NCI-H1048 (cell line): ENCODE results near the gene CCDC192.
"Not testable (repeated sequence)": the region's sequence is repeated elsewhere in the genome, so short reads cannot be mapped to it uniquely, and the experiment has no call there.

ENCODE experiments used
- DNase-seq: peaks from one replicate; lab custom pipeline; 2025; lab: John Stamatoyannopoulos, UW

CCDC192 gene, protein sequence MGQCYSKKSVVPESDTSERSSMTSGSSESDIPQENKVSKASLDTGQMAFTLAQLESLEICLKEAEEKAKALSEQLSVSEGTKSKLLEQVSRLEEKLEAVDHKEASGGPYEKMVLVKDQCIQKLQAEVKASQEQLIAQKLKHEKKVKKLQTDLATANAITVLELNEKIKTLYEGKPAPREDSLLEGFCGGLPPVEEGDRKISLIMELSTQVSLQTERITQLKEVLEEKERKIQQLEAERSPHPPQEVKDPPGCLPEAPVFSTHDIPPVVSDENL

GRCh38 chr5:127702926-127703561, at the start of gene CCDC192:
Gene CCDC192 (plus strand): TSS chr5:127703391. CDS start chr5:127703446, 55 bp downstream.
- no peak for DNase-seq

GRCh38 chr5:127656825-127657224, 46.4 kb upstream of the CCDC192 start:
- no peak for DNase-seq

- DNase-seq: no peak
Measured at GRCh38 chr5:127660047-127660733, 43.0 kb upstream of the CCDC192 start.

GRCh38 chr5:127664093-127664492, 39.1 kb upstream of the CCDC192 start:
- no peak for DNase-seq

- DNase-seq: no peak
Measured at GRCh38 chr5:127665641-127666040, 37.5 kb upstream of the CCDC192 start.

GRCh38 chr5:127666043-127666716, 37.0 kb upstream of the CCDC192 start:
- DNase-seq: no peak

GRCh38 chr5:127667926-127668325, 35.3 kb upstream of the CCDC192 start:
- DNase-seq: no peak

DNA sequence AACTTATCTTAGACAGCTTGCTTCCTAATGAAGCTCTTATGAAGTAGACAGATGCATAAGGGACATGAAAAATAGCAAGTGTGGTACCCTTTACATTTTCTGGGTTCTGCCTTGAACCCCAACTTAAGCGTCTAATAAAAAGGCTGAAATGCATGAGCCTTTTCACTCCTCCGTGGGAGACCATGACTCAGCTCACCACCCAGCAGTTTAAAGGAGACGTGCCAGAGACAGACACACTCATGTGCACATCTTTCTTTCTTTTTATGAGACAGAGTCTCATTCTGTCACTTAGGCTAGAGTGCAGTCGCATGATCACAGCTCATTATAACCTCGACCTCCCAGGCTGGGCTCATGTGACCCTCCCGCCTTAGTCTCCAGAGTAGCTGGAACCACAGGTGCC, 32.0 kb upstream of the CCDC192 start:
- no peak for DNase-seq

- no peak for DNase-seq
Measured at GRCh38 chr5:127673117-127673800, 29.9 kb upstream of the CCDC192 start.

DNA sequence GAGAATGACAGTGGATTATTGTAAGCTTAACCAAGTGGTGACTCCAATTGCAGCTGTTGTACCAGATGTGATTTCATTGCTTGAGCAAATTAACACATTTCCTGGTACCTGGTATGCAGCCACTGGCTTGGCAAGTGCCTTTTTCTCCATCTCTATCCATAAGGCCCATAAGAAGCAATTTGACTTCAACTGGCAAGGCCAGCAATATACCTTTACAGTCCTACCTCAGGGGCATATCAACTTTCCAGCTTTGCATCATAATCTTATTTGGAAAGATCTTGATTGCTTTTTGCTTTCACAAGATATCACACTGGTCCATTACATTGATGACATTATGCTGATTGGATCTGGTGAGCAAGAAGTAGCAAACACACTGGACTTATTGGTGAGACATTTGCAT, 26.2 kb upstream of the CCDC192 start:
- not testable (repeated sequence) for DNase-seq

- not testable (repeated sequence) for DNase-seq
Measured at GRCh38 chr5:127679691-127680330, 23.4 kb upstream of the CCDC192 start.

GRCh38 chr5:127680595-127680994, 22.6 kb upstream of the CCDC192 start:
- DNase-seq: no peak

- DNase-seq: no peak
Measured at GRCh38 chr5:127683008-127683407, 20.2 kb upstream of the CCDC192 start.

DNA sequence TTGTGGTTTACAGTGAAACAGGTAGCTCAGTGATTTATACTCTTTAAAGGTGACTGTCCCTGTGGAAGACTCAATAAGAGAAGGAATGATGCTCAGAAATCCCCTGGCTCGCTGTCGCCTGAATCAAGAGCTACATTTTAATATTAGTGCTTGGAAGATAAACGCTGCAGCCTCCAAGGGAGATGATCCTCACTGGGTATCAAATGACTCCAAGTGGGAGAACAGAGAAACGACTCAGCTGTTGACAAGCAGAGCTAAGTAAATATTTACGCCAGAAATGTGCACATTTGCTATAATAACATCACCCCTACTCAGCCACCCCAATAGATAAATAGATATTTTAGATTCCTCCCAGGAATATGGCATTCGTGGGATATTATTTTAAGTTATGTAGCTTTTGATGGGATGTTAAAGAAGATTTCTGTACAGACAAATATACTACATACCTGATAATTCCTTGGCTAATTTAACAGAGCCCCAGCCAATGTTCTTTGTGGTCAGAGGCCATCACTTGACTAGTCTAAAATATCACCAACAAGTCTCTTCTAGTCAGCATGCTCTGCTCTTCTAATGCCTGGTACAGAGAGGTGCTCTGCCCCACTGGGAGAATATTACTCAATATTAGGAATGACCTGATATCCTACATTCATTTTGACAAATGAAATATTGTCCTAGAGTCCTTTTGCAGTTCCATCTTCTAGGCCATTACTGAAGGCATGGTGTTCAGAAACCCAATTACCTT, 18.3 kb upstream of the CCDC192 start:
- DNase-seq: no peak

- no peak for DNase-seq
Measured at GRCh38 chr5:127685662-127686061, 17.5 kb upstream of the CCDC192 start.

DNA sequence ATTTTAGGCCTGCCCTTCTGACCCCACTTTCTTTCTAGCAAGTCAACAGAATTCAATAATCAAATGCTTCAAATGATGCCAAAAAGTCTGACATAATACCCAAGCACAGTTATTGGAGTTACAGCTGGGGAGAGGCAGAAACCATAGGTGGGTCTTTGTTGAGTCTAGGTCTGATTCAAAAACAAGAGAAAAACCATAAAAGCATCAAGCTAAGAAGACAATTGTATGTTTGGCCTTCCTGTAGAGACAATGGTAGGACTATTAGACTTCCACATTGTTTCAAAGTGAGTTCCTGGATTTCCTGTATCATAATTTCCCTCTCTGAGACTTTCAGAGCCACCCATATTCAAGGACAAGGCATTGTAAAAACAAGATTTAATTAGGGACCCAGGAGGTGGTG, 16.8 kb upstream of the CCDC192 start:
- DNase-seq: no peak

DNA sequence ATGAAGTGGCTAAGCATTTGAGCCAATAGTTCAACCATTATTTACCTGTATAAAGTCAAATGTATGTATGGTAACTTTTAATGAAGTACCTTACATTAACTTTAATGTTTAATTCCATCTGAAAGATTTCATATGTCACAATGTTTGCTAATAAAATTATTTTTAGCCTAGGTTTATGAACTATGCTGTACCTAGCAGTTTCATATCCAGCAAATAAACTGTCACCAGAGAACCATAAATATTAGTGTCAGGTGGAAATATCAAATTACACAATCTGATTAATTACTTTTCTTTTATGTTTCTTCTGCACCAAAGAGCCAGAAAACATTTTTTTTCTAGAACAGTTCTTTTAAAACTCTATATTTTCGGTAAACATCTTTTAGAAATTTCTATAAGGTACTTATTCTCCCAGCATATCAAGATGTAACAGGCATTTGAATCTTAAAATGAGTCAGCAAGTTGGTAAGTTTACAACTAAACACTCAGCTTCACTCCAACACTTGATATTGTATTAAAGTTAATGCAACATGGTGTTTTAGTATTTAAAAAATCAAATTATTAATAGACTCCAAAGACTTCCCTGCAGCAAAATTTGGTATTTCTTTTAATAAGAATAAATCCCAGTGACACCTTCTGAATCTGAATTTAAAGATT, 8.5 kb upstream of the CCDC192 start:
- no peak for DNase-seq

GRCh38 chr5:127695346-127695745, 7.8 kb upstream of the CCDC192 start:
- DNase-seq: no peak

DNA sequence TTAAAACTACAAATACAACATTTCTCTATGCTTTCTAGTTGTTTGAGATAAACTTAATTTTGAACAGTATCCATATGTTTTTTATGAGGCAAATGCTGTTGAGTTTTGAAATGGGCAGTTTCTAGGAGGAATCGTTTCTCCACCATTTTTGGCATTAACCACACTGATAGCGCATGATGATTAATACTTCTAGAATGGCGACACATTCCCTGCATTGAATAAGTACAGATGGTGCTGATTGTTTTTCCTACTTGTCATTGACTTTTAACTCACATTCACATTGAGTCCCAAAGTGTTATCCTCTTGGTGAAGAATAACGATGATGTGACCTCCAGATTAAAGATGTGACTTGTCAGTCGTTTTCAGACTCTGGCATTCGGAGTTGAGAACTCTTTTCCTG, 6.5 kb upstream of the CCDC192 start:
- DNase-seq: no peak

DNA sequence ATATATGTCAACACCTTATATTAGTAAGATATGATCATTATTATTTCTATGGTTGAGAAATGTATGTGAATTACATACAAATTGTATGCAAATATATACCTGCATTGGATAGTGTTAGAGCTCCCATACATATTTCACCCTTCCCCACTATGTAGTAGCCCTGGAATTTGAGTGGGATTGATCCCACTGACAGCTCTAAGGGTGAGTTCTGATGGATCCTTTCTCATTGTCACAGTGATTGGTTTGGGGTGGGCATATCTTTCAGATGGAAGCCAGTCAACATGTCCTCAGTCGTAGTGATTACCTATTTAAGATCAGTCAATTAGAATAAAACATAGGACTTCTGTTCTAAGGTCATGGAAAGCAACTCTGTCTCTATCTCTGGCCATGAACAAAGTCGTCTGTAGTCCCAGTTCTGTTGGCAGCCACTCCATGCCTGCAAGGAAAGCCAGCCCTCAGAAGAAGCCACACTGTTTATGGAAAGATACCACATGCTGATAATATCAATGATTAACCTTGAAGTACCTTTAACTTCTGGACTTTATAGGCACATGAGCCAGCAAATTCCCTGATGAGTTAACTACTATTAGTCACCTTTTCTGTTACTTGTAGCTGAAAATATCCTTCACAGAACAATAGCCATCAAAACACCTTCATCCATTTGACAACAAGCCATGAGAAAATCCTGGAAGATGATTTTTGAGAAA, 5.1 kb upstream of the CCDC192 start:
- DNase-seq: no peak
